Measurements from ENCODE around the gene RSPRY1. TPM values are rescaled to one million over a fixed set of nuclear protein-coding genes. Genes with fewer than 3 reads are reported as not detected.
"Not testable (repeated sequence)": the region's sequence is repeated elsewhere in the genome, so short reads cannot be mapped to it uniquely, and the experiment has no call there.

RSPRY1 gene
- polyA plus RNA-seq, 1 experiment = 63.8 TPM

DNA sequence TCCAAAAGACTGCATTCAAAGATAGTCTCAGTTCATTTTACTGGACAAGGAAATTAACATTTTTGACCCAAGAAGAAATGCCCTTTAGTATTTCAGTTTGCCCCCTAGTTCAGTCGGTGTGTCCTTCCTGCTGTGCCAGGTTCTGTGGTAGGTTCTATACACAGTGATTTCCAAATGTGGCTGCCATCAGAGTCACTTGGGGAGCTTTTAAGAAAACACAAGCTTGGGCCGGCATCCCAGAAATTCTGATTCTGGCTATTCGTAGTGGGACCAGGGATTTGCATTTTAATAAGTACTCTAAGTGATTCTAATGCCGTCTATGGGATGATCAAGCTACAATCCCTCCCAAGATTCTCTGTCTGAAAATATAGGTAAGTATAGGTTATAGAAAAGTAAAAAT, 10.2 kb downstream of the RSPRY1 start:
- POLR2A ChIA-PET = interaction anchor here (1.7 kb wide), 1 partner anchor 11 kb away, joined by 5 read pairs; the partner anchor contains the start of genes PSME3IP1 and RSPRY1

GRCh38 chr16:57196753-57197152, 10.6 kb downstream of the RSPRY1 start:
- Histone ChIP-seq H3K9me3 (ENCODE audit: control insufficient read depth, insufficient read depth, low read length) (no peaks in the 10 kb centered on the region), H3K27ac (ENCODE audit: low read depth, low read length) (no peak overlapping the region), H3K27me3 (ENCODE audit: control insufficient read depth, insufficient read depth, low read length) (no peaks in the 10 kb centered on the region), H3K4me3 (ENCODE audit: low read depth, low read length) (no peak overlapping the region)
- TF ChIP-seq, protein P1, sequence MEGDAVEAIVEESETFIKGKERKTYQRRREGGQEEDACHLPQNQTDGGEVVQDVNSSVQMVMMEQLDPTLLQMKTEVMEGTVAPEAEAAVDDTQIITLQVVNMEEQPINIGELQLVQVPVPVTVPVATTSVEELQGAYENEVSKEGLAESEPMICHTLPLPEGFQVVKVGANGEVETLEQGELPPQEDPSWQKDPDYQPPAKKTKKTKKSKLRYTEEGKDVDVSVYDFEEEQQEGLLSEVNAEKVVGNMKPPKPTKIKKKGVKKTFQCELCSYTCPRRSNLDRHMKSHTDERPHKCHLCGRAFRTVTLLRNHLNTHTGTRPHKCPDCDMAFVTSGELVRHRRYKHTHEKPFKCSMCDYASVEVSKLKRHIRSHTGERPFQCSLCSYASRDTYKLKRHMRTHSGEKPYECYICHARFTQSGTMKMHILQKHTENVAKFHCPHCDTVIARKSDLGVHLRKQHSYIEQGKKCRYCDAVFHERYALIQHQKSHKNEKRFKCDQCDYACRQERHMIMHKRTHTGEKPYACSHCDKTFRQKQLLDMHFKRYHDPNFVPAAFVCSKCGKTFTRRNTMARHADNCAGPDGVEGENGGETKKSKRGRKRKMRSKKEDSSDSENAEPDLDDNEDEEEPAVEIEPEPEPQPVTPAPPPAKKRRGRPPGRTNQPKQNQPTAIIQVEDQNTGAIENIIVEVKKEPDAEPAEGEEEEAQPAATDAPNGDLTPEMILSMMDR (IDR thresholded peaks at IDR 0.05; ENCODE audit: low read depth, low read length) = no peak
- CTCF ChIA-PET = no interaction called here
- no peak for DNase-seq (ENCODE audit: low read depth, low spot score)
- POLR2A ChIA-PET = interaction anchor here (1.7 kb wide), 1 partner anchor 11 kb away, joined by 5 read pairs; the partner anchor contains the start of genes PSME3IP1 and RSPRY1

More for the DNA sequence above, 10.2 kb downstream of the RSPRY1 start:
- Histone ChIP-seq H3K4me3 (ENCODE audit: low read depth, low read length) (no peak overlapping the region), H3K27ac (ENCODE audit: low read depth, low read length) (no peak overlapping the region), H3K27me3 (ENCODE audit: control insufficient read depth, insufficient read depth, low read length) (no peaks in the 10 kb centered on the region), H3K9me3 (ENCODE audit: control insufficient read depth, insufficient read depth, low read length) (no peaks in the 10 kb centered on the region)
- CTCF ChIA-PET = no interaction called here
- TF ChIP-seq, protein P1 (IDR thresholded peaks at IDR 0.05; ENCODE audit: low read depth, low read length) = no peak
- no peak for DNase-seq (ENCODE audit: low read depth, low spot score)

DNA sequence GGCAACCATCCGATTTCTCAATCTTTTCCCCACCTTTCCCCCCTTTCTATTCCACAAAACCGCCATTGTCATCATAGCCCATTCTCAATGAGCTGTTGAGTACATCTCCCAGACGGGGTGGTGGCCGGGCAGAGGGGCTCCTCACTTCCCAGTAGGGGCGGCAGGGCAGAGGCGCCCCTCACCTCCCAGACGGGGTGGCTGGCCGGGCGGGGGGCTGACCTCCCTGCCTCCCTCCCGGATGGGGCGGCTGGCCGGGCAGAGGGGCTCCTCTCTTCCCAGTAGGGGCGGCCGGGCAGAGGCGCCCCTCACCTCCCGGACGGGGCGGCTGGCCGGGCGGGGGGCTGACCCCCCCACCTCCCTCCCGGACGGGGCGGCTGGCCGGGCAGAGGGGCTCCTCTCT, 14.2 kb downstream of the RSPRY1 start:
- CTCF ChIA-PET; H3K27ac ChIP-seq (ENCODE audit: low read depth, low read length); H3K4me3 ChIP-seq (ENCODE audit: low read depth, low read length); DNase-seq (ENCODE audit: low read depth, low spot score); H3K9me3 ChIP-seq (ENCODE audit: control insufficient read depth, insufficient read depth, low read length); H3K27me3 ChIP-seq (ENCODE audit: control insufficient read depth, insufficient read depth, low read length); POLR2A ChIA-PET: not testable (repeated sequence)

DNA sequence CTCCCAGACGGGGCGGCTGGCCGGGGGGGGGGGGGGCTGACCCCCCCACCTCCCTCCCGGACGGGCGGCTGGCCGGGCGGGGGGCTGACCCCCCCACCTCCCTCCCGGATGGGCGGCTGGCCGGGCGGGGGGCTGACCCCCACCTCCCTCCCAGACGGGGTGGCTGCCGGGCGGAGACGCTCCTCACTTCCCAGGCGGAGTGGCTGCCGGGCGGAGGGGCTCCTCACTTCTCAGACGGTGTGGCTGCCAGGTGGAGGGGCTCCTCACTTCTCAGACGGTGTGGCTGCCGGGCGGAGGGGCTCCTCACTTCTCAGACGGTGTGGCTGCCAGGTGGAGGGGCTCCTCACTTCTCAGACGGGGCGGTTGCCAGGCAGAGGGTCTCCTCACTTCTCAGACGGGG, 14.8 kb downstream of the RSPRY1 start:
- H3K27ac ChIP-seq (ENCODE audit: low read depth, low read length); DNase-seq (ENCODE audit: low read depth, low spot score); POLR2A ChIA-PET; H3K9me3 ChIP-seq (ENCODE audit: control insufficient read depth, insufficient read depth, low read length); H3K4me3 ChIP-seq (ENCODE audit: low read depth, low read length); CTCF ChIA-PET; H3K27me3 ChIP-seq (ENCODE audit: control insufficient read depth, insufficient read depth, low read length): not testable (repeated sequence)

DNA sequence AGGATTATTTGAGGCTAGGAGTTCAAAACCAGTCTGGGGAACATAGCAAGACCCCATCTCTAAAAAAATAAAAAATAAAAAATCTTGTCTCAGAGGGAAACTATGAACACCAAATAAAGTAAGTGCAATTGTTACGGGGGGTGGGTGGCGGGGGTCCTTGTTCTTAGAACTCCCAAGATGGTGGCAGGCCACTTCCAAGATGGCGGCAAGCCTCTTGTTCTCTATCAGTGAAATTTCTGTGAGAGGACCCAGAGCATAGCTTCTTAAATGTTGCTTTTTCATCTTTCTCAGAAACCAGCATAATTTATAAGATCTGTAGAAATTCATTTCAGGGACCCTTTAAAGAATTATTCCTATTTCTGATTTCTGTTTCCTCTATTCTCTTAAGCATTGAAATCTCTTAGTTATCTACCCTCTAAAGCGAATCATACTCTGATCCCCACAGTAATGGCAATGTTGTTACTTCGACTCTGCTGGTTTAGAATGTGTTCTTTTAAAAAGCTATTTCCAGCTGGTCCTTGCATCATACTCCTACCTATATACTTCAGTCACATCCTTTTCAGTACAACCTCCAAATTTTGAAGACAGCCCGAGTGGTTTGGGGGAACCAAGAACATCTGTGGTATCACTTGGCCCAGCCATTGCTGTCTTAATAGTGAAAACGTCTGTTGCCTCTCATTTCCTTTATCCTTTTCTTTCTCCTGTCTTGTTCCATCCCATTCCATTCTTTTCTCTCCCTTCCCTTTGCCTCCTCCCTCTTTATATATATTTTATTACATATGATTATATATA, 16.2 kb downstream of the RSPRY1 start:
- TF ChIP-seq, protein P1 (IDR thresholded peaks at IDR 0.05; ENCODE audit: low read depth, low read length) = no peak
- CTCF ChIA-PET = no interaction called here
- Histone ChIP-seq H3K9me3 (ENCODE audit: control insufficient read depth, insufficient read depth, low read length) (no peaks in the 10 kb centered on the region), H3K27me3 (ENCODE audit: control insufficient read depth, insufficient read depth, low read length) (no peaks in the 10 kb centered on the region), H3K27ac (ENCODE audit: low read depth, low read length) (no peak overlapping the region), H3K4me3 (ENCODE audit: low read depth, low read length) (no peak overlapping the region)
- no peak for DNase-seq (ENCODE audit: low read depth, low spot score)
- POLR2A ChIA-PET = no interaction called here

DNA sequence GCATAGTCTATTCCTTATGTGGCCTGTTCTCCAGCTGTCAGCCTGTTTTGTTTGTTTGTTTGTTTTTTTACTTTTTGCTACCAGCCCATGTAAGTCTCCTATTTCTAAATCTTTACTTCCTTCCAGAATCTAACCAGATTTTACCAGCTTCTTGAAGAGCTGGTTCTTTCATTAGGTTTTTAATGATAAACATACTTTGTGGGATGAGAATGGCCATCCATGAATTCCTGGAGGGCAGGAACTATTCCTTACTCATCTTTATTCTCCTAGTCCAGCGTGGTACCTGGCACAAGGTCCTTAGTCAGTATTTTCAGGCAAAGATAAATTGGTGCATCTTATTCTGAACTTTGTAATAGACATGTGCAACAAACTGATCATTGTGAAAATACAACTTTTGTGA, 17.3 kb downstream of the RSPRY1 start:
- ChIA-PET POLR2A (no interaction called here), CTCF (no interaction called here)
- Histone ChIP-seq H3K9me3 (ENCODE audit: control insufficient read depth, insufficient read depth, low read length) (no peaks in the 10 kb centered on the region), H3K27me3 (ENCODE audit: control insufficient read depth, insufficient read depth, low read length) (no peaks in the 10 kb centered on the region), H3K4me3 (ENCODE audit: low read depth, low read length) (no peak overlapping the region), H3K27ac (ENCODE audit: low read depth, low read length) (no peak overlapping the region)
- no peak for DNase-seq (ENCODE audit: low read depth, low spot score)
- TF ChIP-seq, protein P1 (IDR thresholded peaks at IDR 0.05; ENCODE audit: low read depth, low read length) = no peak
